ENCODE data around the gene SLC13A4.

GRCh38 chr7:135768467-135768866 is 40.5 kb upstream of the SLC13A4 start:
- no peak for TF ChIP-seq CTCF (IDR thresholded peaks at IDR 0.05; ENCODE audit: insufficient read depth, low read depth, low read length)
- no peak for TF ChIP-seq EZH2 (IDR thresholded peaks at IDR 0.05; ENCODE audit: insufficient read depth, low read length)

Data from astrocyte (in vitro differentiated cells and primary cell).